Neural cell (in vitro differentiated cells): ENCODE measurements around the gene SLC24A3. TPM values are rescaled to one million over a fixed set of nuclear protein-coding genes. Genes with fewer than 3 reads are reported as not detected.

Experiments used
- H2AFZ ChIP-seq: fragments of 200-600, 300-800 bp; sonication (generic), shearing (Covaris generic); 2 replicates; pipeline ENCODE4 v1.6.0; 2014; ENCODE audit warnings: low read depth, mild to moderate bottlenecking, antibody characterized with exemption, low read length, moderate library complexity
- H3F3A ChIP-seq: fragments of 200-600 bp; shearing (Covaris generic); 2 replicates; pipeline ENCODE4 v1.6.1; 2016; ENCODE audit warnings: mild to moderate bottlenecking, moderate library complexity, mixed read lengths, antibody characterized with exemption, low read length; ENCODE audit not compliant: insufficient read depth, poor library complexity, severe bottlenecking
- H3K27ac ChIP-seq: fragments of 200-600, 300-800 bp; sonication (generic), shearing (Covaris generic); 2 replicates; pipeline ENCODE4 v1.5.1; 2014; ENCODE audit warnings: mild to moderate bottlenecking, low read length, moderate library complexity
- H3K27me3 ChIP-seq: fragments of 300-800, 200-600 bp; sonication (generic), shearing (Covaris generic); 2 replicates; pipeline ENCODE4 v1.6.0; 2014; ENCODE audit warnings: mild to moderate bottlenecking, low read depth, low read length, moderate library complexity; ENCODE audit not compliant: insufficient read depth
- H3K36me3 ChIP-seq: fragments of 300-800, 200-600 bp; sonication (generic), shearing (Covaris generic); 2 replicates; pipeline ENCODE4 v1.5.1; 2014; ENCODE audit warnings: mild to moderate bottlenecking, antibody characterized with exemption, low read length, moderate library complexity; ENCODE audit not compliant: insufficient read depth
- H3K4me2 ChIP-seq: fragments of 300-800, 200-600 bp; sonication (generic), shearing (Covaris generic); 2 replicates; pipeline ENCODE4 v1.6.0; 2014; ENCODE audit warnings: mild to moderate bottlenecking, low read length
- H3K4me3 ChIP-seq: fragments of 300-800, 200-600 bp; sonication (generic), shearing (Covaris generic); 2 replicates; pipeline ENCODE4 v1.5.1; 2014; ENCODE audit warnings: mild to moderate bottlenecking, low read length, moderate library complexity
- H3K79me2 ChIP-seq: fragments of 200-600 bp; shearing (Covaris generic); replicated peaks from 2 replicates; pipeline ENCODE4 v1.6.0; 2014; ENCODE audit warnings: mild to moderate bottlenecking, low read length, moderate library complexity; ENCODE audit not compliant: insufficient read depth
- H3K9ac ChIP-seq: fragments of 300-800, 200-600 bp; sonication (generic), shearing (Covaris generic); 2 replicates; pipeline ENCODE4 v1.6.1; 2016; ENCODE audit warnings: mild to moderate bottlenecking, low read length, mixed read lengths
- H3K9me2 ChIP-seq: fragments of 200-600 bp; shearing (Covaris generic); 2 replicates; pipeline ENCODE4 v1.6.1; 2016; ENCODE audit warnings: mild to moderate bottlenecking, low read length, mixed read lengths; ENCODE audit not compliant: insufficient read depth
- H3K9me3 ChIP-seq: fragments of 200-600, 300-800 bp; sonication (generic), shearing (Covaris generic); 2 replicates; pipeline ENCODE4 v1.6.1; 2016; ENCODE audit warnings: mild to moderate bottlenecking, mixed run types, low read length, moderate library complexity, mixed read lengths
- H4K20me1 ChIP-seq: fragments of 200-600 bp; shearing (Covaris generic); 2 replicates; pipeline ENCODE4 v1.6.1; 2016; ENCODE audit warnings: mild to moderate bottlenecking, mixed run types; ENCODE audit not compliant: insufficient read depth
- EP300 ChIP-seq: fragments of 450-650 bp; conservative IDR thresholded peaks from 2 replicates; pipeline ENCODE4 v1.6.1; 2014; ENCODE audit warnings: antibody characterized with exemption, mild to moderate bottlenecking, moderate library complexity; ENCODE audit not compliant: poor library complexity, severe bottlenecking
- EZH2 ChIP-seq: fragments of 200-600, 300-800 bp; shearing (Covaris generic), sonication (generic); IDR thresholded peaks from 2 replicates; pipeline ENCODE4 v1.6.1; 2014; ENCODE audit warnings: antibody characterized with exemption, low read length, borderline replicate concordance, mild to moderate bottlenecking; ENCODE audit not compliant: insufficient read depth, poor library complexity, severe bottlenecking
- MXI1 ChIP-seq: fragments of 450-650 bp; conservative IDR thresholded peaks from 2 replicates; pipeline ENCODE4 v1.6.1; 2014; ENCODE audit warnings: antibody characterized with exemption, mild to moderate bottlenecking; ENCODE audit not compliant: poor library complexity, severe bottlenecking
- POLR2AphosphoS5 ChIP-seq: IDR thresholded peaks from 2 replicates; pipeline ENCODE4 v1.6.1; 2012
- RAD21 ChIP-seq: fragments of 450-650 bp; conservative IDR thresholded peaks from 2 replicates; pipeline ENCODE4 v1.6.1; 2014; ENCODE audit warnings: antibody characterized with exemption, mild to moderate bottlenecking, moderate library complexity
- SMC3 ChIP-seq: fragments of 450-650 bp; conservative IDR thresholded peaks from 2 replicates; pipeline ENCODE4 v1.6.1; 2014; ENCODE audit warnings: antibody characterized with exemption, mild to moderate bottlenecking, moderate library complexity; ENCODE audit not compliant: poor library complexity
- TAF1 ChIP-seq: IDR thresholded peaks from 2 replicates; pipeline ENCODE4 v1.6.1; 2012; ENCODE audit warnings: low read depth
- polyA plus RNA-seq: library from polyadenylated mRNA; depleted of rRNA; stranded (reverse); fragments of >200 nt; gene quantifications from 2 replicates; pipeline ENCODE4 v1.2.3, GENCODE V29; 2014
- TF ChIP-seq, protein P1 (sequence below): IDR thresholded peaks from 2 replicates; pipeline ENCODE4 v1.6.1; 2012; ENCODE audit warnings: borderline replicate concordance
- TF ChIP-seq, protein P2 (sequence below): fragments of 450-650 bp; IDR thresholded peaks from 2 replicates; pipeline ENCODE4 v1.5.1; 2014; ENCODE audit warnings: antibody characterized with exemption, mild to moderate bottlenecking, moderate library complexity; ENCODE audit not compliant: poor library complexity, severe bottlenecking

The SLC24A3 gene
- polyA plus RNA-seq, 1 donor from 2014 or later = 6.5 TPM

DNA sequence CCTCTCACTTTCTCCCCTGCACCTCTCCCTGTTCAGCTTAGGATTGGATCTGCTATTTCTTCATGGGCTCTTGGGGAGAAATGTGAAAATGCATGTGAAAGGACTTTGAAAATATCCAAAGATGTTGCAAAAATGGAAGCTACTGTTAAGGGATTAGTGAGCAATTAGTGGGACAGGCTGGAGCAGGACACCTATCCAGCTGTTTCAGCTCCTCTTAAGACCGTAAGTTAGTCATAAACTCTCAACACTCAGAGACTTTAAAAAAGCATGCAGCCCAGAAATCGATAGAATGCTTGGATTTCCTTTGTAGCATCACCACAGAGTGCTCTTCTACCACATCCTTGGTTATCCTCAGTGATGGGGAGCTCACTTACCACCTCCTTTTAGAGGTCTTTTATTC, 88.7 kb downstream of the SLC24A3 start:
- no peaks in the 10 kb centered on the region for H3K9me3 ChIP-seq
- H3K9ac ChIP-seq = no peak overlapping the region
- H3F3A ChIP-seq = no peaks in the 10 kb centered on the region
- no peak overlapping the region for H3K4me2 ChIP-seq
- H2AFZ ChIP-seq = no peak overlapping the region
- H3K9me2 ChIP-seq = no peaks in the 10 kb centered on the region
- TF ChIP-seq TAF1 (no peak), POLR2AphosphoS5 (no peak), EZH2 (no peak), RAD21 (no peak), MXI1 (no peak), EP300 (no peak), SMC3 (no peak)
- TF ChIP-seq, protein P1, sequence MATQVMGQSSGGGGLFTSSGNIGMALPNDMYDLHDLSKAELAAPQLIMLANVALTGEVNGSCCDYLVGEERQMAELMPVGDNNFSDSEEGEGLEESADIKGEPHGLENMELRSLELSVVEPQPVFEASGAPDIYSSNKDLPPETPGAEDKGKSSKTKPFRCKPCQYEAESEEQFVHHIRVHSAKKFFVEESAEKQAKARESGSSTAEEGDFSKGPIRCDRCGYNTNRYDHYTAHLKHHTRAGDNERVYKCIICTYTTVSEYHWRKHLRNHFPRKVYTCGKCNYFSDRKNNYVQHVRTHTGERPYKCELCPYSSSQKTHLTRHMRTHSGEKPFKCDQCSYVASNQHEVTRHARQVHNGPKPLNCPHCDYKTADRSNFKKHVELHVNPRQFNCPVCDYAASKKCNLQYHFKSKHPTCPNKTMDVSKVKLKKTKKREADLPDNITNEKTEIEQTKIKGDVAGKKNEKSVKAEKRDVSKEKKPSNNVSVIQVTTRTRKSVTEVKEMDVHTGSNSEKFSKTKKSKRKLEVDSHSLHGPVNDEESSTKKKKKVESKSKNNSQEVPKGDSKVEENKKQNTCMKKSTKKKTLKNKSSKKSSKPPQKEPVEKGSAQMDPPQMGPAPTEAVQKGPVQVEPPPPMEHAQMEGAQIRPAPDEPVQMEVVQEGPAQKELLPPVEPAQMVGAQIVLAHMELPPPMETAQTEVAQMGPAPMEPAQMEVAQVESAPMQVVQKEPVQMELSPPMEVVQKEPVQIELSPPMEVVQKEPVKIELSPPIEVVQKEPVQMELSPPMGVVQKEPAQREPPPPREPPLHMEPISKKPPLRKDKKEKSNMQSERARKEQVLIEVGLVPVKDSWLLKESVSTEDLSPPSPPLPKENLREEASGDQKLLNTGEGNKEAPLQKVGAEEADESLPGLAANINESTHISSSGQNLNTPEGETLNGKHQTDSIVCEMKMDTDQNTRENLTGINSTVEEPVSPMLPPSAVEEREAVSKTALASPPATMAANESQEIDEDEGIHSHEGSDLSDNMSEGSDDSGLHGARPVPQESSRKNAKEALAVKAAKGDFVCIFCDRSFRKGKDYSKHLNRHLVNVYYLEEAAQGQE = no peak
- TF ChIP-seq, protein P2, sequence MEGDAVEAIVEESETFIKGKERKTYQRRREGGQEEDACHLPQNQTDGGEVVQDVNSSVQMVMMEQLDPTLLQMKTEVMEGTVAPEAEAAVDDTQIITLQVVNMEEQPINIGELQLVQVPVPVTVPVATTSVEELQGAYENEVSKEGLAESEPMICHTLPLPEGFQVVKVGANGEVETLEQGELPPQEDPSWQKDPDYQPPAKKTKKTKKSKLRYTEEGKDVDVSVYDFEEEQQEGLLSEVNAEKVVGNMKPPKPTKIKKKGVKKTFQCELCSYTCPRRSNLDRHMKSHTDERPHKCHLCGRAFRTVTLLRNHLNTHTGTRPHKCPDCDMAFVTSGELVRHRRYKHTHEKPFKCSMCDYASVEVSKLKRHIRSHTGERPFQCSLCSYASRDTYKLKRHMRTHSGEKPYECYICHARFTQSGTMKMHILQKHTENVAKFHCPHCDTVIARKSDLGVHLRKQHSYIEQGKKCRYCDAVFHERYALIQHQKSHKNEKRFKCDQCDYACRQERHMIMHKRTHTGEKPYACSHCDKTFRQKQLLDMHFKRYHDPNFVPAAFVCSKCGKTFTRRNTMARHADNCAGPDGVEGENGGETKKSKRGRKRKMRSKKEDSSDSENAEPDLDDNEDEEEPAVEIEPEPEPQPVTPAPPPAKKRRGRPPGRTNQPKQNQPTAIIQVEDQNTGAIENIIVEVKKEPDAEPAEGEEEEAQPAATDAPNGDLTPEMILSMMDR = no peak
- H4K20me1 ChIP-seq = no peaks in the 10 kb centered on the region
- no peak overlapping the region for H3K27ac ChIP-seq
- no peaks in the 10 kb centered on the region for H3K79me2 ChIP-seq
- no peak overlapping the region for H3K4me3 ChIP-seq
- no peaks in the 10 kb centered on the region for H3K36me3 ChIP-seq
- H3K27me3 ChIP-seq = no peaks in the 10 kb centered on the region

DNA sequence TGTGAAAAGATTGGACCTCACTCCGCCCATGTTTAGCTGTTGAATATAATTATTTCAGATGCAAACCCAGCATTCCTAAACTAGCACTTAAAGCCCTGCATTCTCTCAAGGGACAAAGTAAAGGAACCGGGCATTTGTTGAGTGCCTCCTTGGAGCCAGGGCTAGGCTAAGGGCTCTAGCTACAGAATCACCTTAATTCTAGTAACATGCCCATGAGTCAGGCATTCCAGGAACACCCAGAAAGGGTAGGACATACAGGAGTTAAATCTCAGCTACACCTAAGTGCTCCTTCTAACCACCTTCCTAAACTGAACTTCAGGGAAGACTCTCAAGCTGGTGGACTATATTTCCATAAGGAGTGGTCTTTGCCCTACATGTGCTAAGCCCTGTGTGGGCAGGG, 89.4 kb downstream of the SLC24A3 start:
- Histone ChIP-seq H3K4me3 (no peak overlapping the region), H4K20me1 (no peaks in the 10 kb centered on the region), H3K27ac (no peak overlapping the region), H3K9me2 (no peaks in the 10 kb centered on the region), H3K79me2 (no peaks in the 10 kb centered on the region), H3K9ac (no peak overlapping the region), H3K9me3 (no peaks in the 10 kb centered on the region), H3K4me2 (no peak overlapping the region), H2AFZ (no peak overlapping the region), H3K27me3 (no peaks in the 10 kb centered on the region), H3K36me3 (no peaks in the 10 kb centered on the region), H3F3A (no peaks in the 10 kb centered on the region)
- TF ChIP-seq RAD21 (no peak), POLR2AphosphoS5 (no peak), MXI1 (no peak), SMC3 (no peak), EZH2 (no peak), EP300 (no peak), TAF1 (no peak)
- TF ChIP-seq, protein P1 = no peak
- TF ChIP-seq, protein P2 = no peak
